Breast epithelium (tissue), 3 donors: Measurements from ENCODE around the gene TOX3.

Experiments used
- CTCF ChIP-seq, 3 donors: fragments of 450-650 bp; IDR thresholded peaks; one replicate each; pipeline ENCODE4 v1.5.1; 2016 to 2017; ENCODE audit warnings: antibody characterized with exemption in 3 of 3, mild to moderate bottlenecking in 3 of 3, moderate library complexity in 3 of 3
- POLR2A ChIP-seq: fragments of 450-650 bp; IDR thresholded peaks from one replicate; pipeline ENCODE4 v1.6.1; 2016; ENCODE audit warnings: antibody characterized with exemption, mild to moderate bottlenecking, moderate library complexity

- TF ChIP-seq POLR2A = no peak
- no peak for TF ChIP-seq CTCF (IDR thresholded peaks at IDR 0.05)
Observed at GRCh38 chr16:52501746-52502145, 45.2 kb downstream of the TOX3 start.
